OCI-LY7 (cell line): ENCODE results near the gene EYA2.

Experiments used
- EZH2phosphoT487 ChIP-seq: fragments of 200-600 bp; sonication (generic); IDR thresholded peaks from 2 replicates; pipeline ENCODE4 v1.6.1; 2018; ENCODE audit warnings: low read depth, borderline replicate concordance, mild to moderate bottlenecking, mixed run types, antibody characterized with exemption, low read length, moderate library complexity, mixed read lengths
- TF ChIP-seq, protein P1 (sequence below): fragments of 200-600 bp; sonication (generic); conservative IDR thresholded peaks from 2 replicates; pipeline ENCODE4 v1.5.1; 2014; ENCODE audit warnings: mild to moderate bottlenecking, antibody characterized with exemption, low read length, moderate library complexity, mixed read lengths

DNA sequence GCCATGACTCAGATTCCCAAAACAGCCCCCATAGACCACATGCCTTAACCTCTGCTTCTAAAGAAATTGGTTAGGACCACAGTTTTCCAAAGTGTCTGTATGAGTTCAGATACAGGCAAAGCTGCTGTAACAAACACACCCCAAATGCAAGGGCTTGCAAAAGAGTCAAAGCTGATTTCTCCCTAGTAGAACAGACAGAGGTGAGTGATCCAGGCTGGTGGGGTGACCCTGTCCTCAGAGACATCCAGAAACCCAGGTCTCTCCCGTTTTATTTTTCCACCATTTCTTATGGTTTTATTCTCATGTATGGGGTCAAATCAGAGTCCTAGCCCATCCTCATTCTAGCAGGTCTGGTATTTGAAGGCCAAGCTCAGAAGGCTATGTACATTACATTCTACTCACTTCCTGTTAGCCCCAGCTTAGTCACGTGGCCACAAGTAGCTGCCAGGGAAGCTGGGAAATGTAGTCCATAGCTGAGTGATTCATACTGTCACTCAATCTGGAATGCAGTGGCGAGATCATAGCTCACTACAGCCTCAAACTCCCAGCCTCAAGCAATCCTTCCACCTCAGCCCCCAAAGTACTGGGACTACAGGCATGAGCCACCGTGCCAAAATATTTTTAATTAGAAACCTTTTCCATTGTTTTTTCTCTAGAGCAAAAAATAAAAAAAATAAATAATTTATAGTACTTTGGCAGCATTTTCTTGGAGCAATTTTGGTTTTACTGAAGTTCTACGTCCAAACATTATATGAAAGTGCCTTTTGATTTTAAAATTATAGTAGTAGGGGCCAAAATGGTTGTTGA, 286.6 kb downstream of the EYA2 start:
- TF ChIP-seq, protein P1, sequence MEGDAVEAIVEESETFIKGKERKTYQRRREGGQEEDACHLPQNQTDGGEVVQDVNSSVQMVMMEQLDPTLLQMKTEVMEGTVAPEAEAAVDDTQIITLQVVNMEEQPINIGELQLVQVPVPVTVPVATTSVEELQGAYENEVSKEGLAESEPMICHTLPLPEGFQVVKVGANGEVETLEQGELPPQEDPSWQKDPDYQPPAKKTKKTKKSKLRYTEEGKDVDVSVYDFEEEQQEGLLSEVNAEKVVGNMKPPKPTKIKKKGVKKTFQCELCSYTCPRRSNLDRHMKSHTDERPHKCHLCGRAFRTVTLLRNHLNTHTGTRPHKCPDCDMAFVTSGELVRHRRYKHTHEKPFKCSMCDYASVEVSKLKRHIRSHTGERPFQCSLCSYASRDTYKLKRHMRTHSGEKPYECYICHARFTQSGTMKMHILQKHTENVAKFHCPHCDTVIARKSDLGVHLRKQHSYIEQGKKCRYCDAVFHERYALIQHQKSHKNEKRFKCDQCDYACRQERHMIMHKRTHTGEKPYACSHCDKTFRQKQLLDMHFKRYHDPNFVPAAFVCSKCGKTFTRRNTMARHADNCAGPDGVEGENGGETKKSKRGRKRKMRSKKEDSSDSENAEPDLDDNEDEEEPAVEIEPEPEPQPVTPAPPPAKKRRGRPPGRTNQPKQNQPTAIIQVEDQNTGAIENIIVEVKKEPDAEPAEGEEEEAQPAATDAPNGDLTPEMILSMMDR = no peak
- no peak for TF ChIP-seq EZH2phosphoT487
